ENCODE data around the gene ZIC2.
"Not testable (repeated sequence)": the region's sequence is repeated elsewhere in the genome, so short reads cannot be mapped to it uniquely, and the experiment has no call there.

The ZIC2 gene

DNA sequence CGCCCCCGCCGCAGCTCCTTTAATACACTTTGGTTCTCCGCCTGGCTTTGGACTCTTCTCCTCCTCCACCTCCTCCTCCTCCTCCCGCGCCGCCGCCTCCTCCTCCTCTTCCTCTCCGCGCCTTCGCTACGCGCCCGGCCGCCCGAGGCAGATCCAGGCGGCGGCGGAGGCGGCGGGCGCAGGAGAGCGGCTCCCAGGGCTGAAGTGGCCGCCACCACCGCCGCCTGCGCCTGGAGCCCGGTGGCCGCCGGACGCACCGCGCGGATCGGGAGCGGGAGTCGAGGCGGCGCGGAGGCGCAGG is at the start of gene ZIC2:
Gene ZIC2 (plus strand): TSS at position 50 of the 301 bp plus-strand sequence. CDS start 281 bp downstream, outside the sequence.
- no peak for DNase-seq (ENCODE audit: low read depth)

DNA sequence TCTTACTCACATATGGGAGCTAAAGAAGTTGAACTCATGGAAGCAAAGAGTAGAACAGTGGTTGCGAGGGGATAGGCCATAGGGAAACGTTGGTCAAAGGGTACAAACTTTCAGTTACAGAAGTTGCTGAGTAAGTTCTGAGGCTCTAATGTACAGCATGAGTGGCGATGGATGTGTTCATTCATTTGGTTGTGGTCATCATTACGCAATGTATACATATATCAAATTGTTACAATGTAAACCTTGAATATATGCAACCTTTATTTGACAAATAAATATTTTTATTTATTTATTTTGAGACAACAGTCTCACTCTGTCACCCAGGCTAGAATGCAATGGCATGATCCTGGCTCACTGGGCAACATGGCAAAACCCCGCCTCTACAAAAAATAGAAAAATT is 48.7 kb upstream of the ZIC2 start:
- no peak for DNase-seq (ENCODE audit: low read depth)

DNA sequence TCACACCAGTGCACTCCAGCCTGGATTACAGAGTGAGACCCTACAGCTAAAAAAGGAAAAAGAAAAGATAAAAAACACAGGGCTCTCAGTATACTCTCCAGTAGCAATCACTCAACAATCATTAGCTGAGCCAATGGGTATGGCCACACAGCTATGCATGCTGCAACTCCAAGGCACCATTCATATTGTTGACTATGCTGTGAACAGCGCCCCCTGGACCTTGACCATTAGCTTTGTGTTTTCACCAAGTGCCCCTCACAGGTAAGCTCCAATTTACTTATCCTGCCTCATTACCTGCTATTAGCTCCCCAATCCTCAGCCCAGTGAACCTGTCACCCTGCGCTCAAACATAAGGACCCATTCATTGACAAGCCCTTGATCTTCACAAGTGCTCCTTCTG is 45.8 kb upstream of the ZIC2 start:
- no peak for DNase-seq (ENCODE audit: low read depth)

DNA sequence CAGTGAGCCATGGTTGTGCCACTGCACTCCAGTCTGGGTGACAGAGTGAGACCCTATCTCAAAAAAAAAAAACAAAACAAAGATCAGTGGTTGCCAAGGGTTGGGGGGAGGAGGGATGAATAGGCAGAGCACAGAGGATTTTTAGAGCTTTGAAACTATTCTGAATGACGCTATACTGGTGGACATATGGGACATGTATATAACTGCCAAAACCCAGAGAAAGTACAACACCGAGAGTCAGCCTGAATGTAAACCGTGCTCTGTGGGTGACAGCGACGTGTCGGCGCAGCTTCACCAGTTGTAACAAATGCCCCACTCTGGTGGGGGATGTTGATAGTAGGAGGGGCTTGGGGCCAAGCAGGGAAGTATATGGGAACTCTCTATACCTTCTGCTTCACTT is 42.9 kb upstream of the ZIC2 start:
- no peak for DNase-seq (ENCODE audit: low read depth)

DNA sequence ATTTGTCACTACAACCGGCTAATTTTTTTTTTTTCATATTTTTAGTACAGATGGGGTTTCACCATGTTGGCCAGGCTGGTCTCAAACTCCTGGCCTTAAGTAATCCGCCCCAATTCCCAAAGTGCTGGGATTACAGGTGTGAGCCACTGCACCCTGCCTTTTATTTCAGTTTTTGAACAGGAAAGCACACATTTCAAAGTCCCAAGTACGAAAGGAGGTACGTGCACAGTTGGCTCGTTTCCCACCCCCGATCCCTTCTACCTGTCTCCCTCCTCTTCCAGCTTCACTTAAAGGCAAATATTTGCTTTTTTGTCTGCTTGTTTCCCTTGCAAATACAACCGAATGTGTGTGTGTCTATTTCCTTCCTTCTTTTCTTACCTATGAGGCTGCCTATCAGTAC is 40.5 kb upstream of the ZIC2 start:
- DNase-seq (ENCODE audit: low read depth): no peak

DNA sequence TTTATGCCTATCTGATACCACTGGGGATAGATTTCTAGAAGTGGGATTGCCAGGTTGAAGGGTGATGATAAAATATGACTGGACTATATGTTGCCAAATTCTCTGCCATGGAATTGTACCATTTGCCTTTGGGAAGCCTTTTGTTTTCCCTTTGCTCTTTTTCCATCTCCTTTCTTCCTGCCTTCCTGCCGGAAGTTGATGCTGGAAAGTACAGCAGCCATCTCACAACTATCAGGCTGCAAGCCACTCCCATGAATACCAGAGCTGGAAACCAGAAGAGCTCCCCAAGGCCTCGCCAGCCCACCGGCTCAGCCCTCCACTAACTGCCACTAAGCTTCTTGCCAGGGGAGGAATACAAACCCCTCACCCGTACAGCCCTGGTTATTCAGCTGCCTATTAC is 39.7 kb upstream of the ZIC2 start:
- DNase-seq (ENCODE audit: low read depth): no peak

DNA sequence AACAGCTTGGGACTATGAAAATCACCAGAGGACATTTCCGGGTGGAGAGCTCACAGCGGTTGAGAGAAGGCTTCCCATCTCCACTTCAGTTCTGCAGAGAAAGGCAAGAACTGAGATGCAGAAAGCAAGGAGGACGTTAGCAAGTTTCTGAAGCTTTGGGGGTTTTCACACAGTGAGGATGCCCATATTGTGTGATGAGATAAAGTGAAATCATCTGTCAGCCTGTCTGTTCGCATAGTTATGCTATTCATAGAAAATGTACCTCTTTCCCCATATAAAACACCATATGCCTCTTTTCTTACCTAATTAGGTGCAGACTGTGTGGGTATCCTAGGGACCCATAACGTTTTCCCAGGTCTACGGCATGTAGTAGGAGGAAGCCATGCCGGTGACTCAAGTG is 37.5 kb upstream of the ZIC2 start:
- DNase-seq (ENCODE audit: low read depth): no peak

DNA sequence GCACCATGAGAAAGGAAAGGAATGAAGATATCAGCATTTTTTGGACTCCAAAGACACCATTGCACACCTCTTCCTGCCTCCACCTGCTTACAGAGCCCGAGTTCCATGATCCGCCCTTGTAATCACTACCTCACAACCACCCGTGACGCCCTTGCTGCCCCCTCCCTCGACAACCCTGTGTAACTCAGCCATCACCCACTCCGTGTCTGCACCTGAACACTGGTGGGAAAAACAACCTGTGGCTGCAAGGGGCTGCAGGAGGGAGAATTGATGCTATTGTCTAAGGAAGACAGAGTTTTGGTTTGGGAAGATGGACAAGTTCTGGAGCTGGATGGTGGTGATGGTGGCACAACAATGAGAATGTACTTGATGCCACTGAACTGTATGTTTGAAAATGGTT is 37.0 kb upstream of the ZIC2 start:
- DNase-seq (ENCODE audit: low read depth): no peak

DNA sequence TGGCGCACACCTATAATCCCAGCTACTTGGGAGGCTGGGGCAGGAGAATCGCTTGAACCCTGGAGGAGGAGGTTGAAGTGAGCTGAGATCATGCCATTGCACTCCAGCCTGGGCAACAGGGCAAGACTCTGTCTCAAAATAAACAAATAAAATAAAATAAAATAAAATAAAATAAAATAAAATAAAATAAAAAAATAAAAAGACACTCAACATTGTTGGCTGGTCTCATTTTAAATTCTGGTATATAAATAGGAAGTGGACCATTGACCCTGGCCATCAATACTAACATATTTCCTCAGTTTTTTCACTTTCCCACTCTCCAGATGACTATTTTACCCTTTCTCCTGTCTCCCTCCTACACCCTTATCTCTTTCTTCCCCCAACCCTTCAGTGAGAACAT is 36.1 kb upstream of the ZIC2 start:
- not testable (repeated sequence) for DNase-seq (ENCODE audit: low read depth)

DNA sequence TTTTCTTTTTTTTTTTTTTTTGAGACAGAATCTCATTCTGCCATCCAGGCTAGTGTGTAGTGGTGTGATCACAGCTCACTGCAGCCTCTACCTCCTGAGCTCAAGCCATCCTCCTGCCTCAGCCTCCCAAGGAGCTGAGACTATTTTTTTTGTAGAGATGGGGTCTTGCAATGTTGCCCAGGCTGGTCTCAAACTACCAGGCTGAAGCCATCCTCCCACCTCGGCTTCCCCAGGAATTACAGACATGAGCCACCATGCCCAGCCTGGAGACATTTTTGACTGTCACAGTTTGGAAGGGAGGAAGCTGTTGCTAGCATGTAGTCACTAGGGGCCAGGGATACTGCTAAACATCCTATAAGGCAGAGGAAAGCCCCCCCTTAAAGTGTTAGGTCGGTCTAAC is 33.9 kb upstream of the ZIC2 start:
- DNase-seq (ENCODE audit: low read depth): no peak

DNA sequence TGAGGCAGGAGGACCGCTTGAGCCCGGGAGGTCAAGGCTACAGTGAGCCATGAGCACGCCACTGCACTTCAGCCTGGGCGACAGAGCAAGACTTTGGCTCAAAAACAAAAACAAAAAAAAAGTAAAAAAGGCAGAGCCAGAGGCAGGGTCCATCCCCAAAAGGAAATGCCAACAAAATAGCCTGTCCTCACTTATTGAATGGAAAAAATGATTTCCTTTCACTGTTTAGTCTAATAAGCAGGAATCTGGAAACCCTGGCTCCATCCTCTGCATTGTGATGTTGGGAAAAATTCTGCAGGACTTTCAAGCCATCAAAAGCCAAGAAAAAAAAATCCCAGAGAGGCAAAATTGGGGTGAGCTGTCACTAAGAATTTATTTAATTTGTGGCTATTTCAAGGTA is 33.2 kb upstream of the ZIC2 start:
- DNase-seq (ENCODE audit: low read depth): no peak

DNA sequence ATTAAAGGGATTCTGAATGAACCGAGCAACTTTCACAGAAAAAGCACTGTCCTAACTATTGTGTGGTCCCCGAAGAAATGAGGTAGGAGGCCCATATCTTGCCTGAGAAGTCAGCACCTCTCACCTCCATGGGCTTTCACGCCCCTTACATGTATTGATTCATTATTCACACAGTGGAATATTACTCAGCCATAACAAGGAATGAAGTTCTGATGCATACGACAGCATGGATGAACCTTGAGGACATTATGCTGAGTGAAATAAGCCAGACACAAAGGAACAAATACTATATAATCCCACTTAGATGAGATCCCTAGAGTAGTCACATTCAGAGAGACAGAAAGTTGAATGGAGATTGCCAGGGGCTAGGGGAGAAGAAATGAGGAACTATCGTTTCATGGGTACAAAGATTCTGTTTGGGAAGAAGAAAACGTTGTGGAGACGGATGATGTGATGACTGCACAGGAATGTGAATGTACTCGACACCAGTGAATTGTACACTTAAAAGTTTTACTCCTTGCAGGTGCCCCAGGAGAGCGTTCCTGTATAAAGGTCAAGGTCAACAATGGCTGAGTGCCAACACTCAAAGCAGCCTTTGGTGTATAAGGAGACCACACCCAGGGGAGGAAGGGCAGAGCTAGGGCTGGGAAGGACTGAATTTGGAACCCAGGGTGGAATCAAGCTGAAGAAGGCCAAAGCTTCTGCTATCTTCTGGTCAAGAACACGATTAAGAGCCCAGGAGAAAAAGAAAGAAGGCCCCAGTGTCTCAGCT is 32.5 kb upstream of the ZIC2 start:
- DNase-seq (ENCODE audit: low read depth): no peak

DNA sequence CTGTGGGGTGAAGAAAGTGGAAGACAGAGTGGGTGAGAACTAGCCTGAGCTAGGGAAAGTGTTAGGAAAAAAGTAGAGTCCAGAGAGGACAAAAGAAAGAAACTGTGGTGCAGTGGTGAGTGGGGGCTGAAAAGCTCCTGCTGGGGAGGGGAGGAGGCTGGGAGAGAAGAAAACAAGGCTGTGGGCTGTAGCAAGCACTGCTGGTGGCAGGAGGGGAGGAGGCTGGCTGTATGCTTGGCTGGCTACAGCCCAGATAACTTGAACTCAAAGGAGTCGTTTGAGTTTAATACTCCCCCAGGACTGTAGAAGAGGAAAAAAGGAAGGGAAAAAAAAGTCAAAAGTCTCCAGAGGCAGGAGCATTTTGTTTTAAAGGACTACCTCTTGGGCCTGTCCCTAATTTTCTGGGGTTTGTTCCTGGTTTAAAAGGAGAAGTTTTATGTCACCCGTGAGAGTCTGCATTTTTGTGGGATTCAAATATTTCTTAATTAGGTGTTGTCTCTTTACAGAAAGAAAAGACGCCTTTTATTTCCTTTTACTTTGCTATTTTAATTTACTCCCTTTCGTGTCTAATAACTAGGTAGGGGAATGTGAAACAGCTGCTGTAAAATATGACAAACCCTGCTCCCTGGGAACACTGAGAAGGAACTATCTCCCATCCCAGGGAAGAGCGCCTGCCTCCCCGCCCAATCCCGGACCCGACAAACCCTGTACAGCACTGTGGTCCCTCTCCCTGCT is 31.7 kb upstream of the ZIC2 start:
- no peak for DNase-seq (ENCODE audit: low read depth)

DNA sequence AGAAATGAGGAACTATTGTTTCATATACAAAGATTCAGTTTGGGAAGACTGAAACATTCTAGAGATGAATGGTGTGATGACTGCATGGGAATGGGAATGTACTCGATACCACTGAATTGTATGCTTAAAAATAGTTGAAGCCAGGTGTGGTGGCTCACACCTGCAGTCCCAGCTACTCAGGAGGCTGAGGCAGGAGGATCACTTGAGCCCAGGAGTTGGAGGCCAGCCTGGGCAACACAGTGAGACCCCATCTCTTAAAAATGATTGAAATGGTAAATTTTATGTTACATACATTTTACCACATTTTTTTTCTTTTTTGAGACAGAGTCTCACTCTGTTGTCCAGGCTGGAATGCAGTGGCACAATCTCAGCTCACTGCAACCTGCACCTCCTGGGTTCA is 29.9 kb upstream of the ZIC2 start:
- not testable (repeated sequence) for DNase-seq (ENCODE audit: low read depth)

DNA sequence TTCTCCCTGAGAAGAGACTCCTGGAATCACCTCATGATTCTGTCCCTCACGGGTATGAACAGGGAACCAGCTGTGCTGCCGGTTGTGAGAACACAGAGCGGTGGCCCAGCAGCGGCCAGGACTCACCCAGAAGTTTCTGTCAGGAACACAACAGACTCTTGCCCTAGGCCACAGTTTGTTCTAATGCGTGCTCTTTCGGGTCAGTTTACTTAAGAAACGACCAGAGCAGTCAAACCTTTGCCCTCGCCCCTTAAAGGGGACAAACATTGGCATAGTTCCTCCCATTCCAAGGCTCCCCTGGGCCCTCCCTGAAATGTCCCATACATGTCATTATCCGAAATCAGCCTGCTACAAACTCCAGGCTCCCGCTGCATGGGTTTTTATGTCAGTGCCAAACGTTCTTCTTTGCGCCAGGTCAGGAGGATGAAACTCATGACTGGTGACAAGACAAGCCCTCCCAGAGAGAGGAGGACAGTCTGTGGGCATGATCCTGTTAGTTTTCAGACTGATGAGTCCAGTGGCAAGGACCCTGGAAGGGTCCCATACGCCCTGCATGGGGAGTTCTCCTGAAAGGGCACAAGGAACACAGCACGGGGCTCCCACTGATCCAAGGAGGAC is 28.3 kb upstream of the ZIC2 start:
- no peak for DNase-seq (ENCODE audit: low read depth)

DNA sequence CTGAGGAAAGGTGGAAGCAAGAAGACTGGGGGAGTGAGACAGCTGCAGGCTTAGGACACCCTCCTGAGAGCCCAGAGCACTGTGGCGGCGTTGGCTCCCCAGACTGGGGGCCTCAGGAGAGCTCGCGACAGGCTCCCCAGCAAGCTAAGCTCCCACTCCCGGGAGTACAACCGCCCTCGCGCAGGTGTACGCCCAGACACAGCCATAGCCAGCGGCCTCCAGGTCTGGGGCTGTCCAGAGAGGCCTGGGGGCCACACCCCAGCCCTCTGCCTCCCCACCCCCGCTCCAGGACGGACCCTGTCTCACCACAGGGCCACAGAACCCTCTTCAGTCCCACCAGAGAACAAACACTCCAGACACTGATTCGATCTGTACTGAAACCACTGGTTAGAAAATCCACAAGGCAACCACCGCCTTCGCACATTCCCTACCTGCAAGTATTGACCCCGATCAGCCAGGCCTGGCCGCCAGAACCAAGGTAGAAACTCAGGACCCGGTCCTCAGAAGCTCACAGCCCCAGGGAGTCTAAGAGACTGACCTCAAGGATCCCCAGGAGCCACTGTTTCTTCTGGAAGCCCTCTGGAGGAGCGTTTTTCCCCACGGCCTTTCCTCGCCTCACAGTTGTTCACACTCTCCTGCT is 26.4 kb upstream of the ZIC2 start:
- DNase-seq (ENCODE audit: low read depth): no peak

DNA sequence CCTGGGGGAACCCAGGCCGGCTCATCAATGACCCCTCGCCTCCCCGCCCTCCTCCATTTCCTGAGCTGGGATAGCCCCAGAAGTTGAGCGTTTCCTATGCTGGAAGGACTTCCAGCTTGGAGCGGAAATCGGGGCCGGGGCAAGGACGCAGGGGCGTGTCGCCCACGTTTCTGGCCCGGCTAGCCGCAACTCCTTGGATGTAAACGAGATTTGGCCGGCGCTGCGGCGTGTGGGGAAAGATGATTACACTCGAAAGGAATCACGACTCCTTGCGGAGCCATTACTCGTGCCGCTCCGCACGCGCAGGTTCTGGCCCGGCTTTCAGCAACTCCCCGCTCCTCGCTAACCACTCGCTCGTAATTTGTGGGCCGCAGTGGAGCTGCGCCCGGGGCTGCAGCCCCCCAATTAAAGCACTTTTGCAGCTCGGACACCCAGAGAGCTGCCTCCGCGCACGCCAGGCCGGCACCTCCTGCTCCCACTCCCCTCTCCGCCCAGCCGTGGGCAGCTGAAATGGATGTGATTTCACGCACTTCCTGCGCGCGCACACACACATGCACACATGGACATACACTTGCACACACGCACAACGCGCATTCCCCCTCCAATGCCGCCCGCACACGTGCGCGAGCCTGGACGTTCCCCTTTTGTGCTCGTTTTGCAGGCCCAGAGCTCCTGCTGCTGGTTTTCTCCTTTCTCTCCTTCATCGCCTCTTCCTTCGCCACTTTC is 25.7 kb upstream of the ZIC2 start:
- no peak for DNase-seq (ENCODE audit: low read depth)

DNA sequence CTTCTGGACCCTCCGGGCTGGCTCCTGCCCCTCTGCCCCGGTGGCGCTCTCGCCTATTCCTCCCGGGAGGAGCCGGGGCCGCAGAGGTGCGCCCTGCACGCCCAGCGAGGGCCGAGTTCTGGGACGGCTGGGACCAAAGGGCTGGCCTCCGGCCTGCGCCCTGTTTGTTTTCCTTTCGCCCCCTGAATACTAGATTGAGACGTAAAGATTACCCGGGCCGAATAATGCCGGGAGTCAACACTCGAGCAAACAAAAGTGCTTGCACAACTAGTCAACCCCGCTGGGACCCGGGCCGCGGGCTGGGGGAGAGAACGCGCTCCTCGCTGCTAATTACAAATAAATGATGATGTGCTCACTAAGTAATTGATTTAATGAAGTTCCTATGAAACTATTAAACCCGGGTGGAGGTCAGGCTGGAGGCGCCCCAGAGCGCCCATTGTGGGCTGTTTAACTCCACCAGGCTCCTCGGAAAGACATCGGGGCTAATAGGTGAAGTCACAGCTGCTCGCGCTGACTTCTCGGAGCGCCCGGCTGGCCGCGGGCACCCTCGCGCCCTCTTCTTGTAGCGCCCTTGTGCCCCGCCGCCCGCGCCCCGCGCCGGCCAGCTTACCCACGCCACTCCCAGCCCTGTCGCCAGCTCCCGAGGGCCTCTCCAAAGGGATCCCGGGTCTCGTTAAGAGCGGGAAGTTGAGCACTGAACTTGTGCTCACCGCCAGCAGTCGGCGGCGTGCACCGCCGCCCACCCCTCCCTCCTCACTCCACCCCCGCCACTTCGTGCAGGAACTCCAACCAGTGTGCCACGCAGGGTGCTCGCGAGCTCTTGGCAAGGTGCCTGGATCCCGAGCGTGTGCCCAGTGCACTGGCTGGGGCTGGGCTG is 24.9 kb upstream of the ZIC2 start:
- DNase-seq (ENCODE audit: low read depth): no peak

DNA sequence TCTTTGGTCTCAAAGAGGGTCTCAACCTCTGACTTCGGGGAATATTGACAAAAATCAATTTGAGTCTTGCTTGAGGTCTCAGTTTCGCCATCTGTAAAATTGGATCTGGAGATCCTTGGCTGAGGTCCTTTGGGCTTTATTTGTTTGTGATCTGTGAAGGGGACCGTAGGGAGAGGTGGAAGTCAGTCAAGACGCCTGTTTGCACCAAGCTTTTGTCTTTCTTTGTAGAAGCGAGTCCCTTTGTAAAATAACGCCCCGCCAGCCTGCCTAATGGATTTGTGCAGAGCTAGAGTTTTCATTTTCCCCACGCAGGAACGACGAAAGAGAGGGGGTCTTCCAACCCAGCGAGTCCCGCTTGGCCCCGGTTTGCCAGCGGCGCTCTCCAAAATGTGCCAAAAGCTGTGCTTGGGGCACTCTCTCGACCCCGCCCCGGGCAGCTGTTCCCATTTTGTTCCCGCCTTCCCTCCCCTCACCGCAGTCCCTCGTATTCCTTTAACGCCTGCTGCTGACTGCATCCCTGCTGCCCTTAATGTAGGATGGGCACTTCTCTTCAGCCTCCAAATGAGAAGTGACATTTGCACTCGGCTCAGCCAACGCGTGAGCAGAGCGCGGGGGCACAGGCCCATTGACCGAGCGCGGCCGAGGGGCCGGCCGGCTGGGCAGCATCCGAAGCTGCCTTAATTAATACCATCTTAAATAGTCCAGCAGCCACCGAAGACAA is 23.0 kb upstream of the ZIC2 start:
- no peak for DNase-seq (ENCODE audit: low read depth)

DNA sequence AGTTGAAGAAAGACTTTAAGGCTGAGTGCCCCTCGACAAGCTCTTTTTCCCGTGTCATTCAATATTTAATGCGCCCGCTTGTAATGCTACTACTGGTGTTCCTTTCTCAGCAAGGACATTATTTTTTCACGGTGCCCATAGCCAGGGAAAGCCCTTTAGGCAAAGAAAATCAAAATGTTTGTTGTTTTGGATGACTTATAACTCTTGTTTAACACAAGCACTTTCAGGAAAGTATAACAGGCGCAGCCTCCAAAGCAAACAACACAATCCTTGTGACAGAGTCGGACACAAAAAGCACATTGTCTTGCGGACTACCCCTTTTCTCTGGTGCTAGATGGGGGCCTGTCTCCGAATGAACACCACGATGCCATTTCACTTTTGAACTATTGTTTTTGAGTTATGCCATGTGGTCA is 22.5 kb upstream of the ZIC2 start:
- DNase-seq (ENCODE audit: low read depth): no peak

All from stimulated activated CD4-positive, alpha-beta T cell treated with anti-CD3 and anti-CD28 coated beads, Interleukin-2, amount 100 ng/mL, for 4 hours (primary cell).